ENCODE results near the gene IMMP2L. TPM values are rescaled to one million over a fixed set of nuclear protein-coding genes. Genes with fewer than 3 reads are reported as not detected.
A peak's percentile ranks its signal among the peaks of the same experiment; 100 is the strongest.

The IMMP2L gene
- total and polyA plus RNA-seq, 2 of the 4 experiments (the other 2 are of a cell fraction) = 5.8 to 9.3 TPM

DNA sequence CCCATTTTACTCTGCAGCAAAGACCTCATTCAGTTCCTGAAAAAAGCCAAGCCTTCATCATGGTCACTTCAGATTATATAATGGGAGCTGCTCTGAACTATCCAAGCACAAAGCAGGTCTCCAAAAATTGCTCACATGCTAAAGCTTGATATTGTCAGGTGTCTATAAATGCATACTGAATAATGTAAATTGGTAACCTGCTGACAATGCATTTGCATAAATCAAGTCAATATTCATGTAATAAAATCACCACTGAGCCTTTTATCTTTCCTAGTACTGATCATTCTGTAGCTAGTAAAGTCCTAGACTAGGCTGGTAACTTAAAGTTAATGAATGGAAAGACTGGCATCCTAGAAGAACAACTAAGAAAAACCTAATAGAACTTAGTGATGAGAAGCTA lies 188.3 kb downstream of the IMMP2L start:
- Histone ChIP-seq H4K8ac (ENCODE audit: low read depth in 2 of 2, low read length in 2 of 2) (no peak overlapping the region), H3K9me3 (ENCODE audit: control insufficient read depth, insufficient read depth, low read length) (no peaks in the 10 kb centered on the region), H3K56ac (ENCODE audit: extremely low read depth, insufficient read depth, low read length) (no peak overlapping the region), H4K20me1 (ENCODE audit: insufficient read depth, low read length) (no peaks in the 10 kb centered on the region), H2BK120ac (ENCODE audit: low read depth, low read length) (no peak overlapping the region), H3K4ac (ENCODE audit: low read depth, low read length) (no peak overlapping the region), H2AK9ac (replicated peaks; ENCODE audit: low read depth, low read length, poor library complexity) (no peak overlapping the region), H3K27me3 (ENCODE audit: control insufficient read depth, insufficient read depth, low read length) (no peaks in the 10 kb centered on the region), H3K18ac (ENCODE audit: low read depth, low read length) (no peak overlapping the region), H3K36me3 (ENCODE audit: control insufficient read depth, insufficient read depth, low read length) (no peaks in the 10 kb centered on the region), H2AFZ (replicated peaks; ENCODE audit: low read length, poor library complexity) (no peak overlapping the region), H2BK5ac (ENCODE audit: low read depth, low read length, poor library complexity, severe bottlenecking) (no peak overlapping the region), H3K9me1 (ENCODE audit: insufficient read depth, low read length) (no peaks in the 10 kb centered on the region; the same call in 1 of the 2 replicates), H3K4me3 (ENCODE audit: insufficient read depth, low read depth, low read length) (no peak overlapping the region), H3K27ac (ENCODE audit: insufficient read depth, low read length) (no peak overlapping the region), H4K5ac (ENCODE audit: low read depth, low read length) (no peak overlapping the region), H2BK15ac (ENCODE audit: low read depth, low read length) (no peak overlapping the region), H3K14ac (replicated peaks; ENCODE audit: low read depth, low read length) (no peak overlapping the region), H3K23ac (ENCODE audit: low read depth, low read length) (no peak overlapping the region), H3K4me2 (ENCODE audit: low read depth, low read length) (no peak overlapping the region), H3K79me1 (ENCODE audit: low read depth in 1 of 2, low read length in 2 of 2) (no peaks in the 10 kb centered on the region), H3K4me1 (ENCODE audit: control insufficient read depth, insufficient read depth, low read length) (no peaks in the 10 kb centered on the region), H2BK20ac (ENCODE audit: low read depth, low read length) (no peak overlapping the region), H2AK5ac (ENCODE audit: low read depth, low read length) (no peak overlapping the region), H3K9ac (ENCODE audit: low read depth, low read length) (no peak overlapping the region), H4K91ac (ENCODE audit: insufficient read depth, low read depth, low read length) (no peak overlapping the region)
- in situ Hi-C loops (cut with MboI; ENCODE audit: low sequenced_read_pairs) (no loop called here), dilution Hi-C loops (cut with HindIII; ENCODE audit: low sequenced_read_pairs, unreplicated experiment) (no loop called here), intact Hi-C loops (cut with micrococcal nuclease) (no loop called here)
- ChIA-PET POLR2A (ENCODE audit: unreplicated experiment) (no interaction called here), CTCF (no interaction called here)
- BruUV-seq (replicated peaks) = no TSS peak
- no peak for ATAC-seq (ENCODE audit: low read depth)
- no peak for DNase-seq
- TF ChIP-seq NFE2L2 (IDR thresholded peaks at IDR 0.05; ENCODE audit: low read depth, low read length) (no peak), MAFK (IDR thresholded peaks at IDR 0.05; ENCODE audit: low read depth, low read length) (peak; percentile 34; the same call in 1 of the 2 replicates), MAZ (IDR thresholded peaks at IDR 0.05; ENCODE audit: borderline replicate concordance, low read depth, low read length) (no peak)
